CD4-positive, alpha-beta T cell (primary cell): Measurements from ENCODE around the gene CXXC5. TPM values are rescaled to one million over a fixed set of nuclear protein-coding genes. Genes with fewer than 3 reads are reported as not detected.

Experiments
- ATAC-seq: fragments of 200-7000 bp; cut with Tn5 transposase; one replicate; pipeline ENCODE4 v1.10.0; 2022; ENCODE audit warnings: mild to moderate bottlenecking; ENCODE audit not compliant: poor library complexity
- CTCF ChIA-PET: fragments of 350-600 bp; sonication (Branson Sonifier 250); formaldehyde crosslinking; loops from one replicate; lab custom pipeline; 2021; ENCODE audit warnings: antibody characterized with exemption, inconsistent platforms; lab: Charles Lee
- POLR2A ChIA-PET: fragments of 350-600 bp; sonication (Branson Sonifier 250); formaldehyde crosslinking; loops from one replicate; lab custom pipeline; 2021; ENCODE audit warnings: antibody characterized with exemption, inconsistent platforms; lab: Charles Lee
- DNase-seq, 14 experiments: peaks; one replicate each; pipeline ENCODE4 v3.0.0-alpha.2; 2013 to 2020; ENCODE audit warnings: mixed read lengths in 2 of 14
- H3K27ac ChIP-seq, 2 donors: one replicate each; pipeline versions ENCODE4 v1.5.1 to v1.7.0; 2013; ENCODE audit warnings: low read length in 2 of 2, low read depth in 1 of 2, mild to moderate bottlenecking in 1 of 2
- H3K27me3 ChIP-seq, 2 experiments: 1 replicate in 1 of 2; 2 replicates in 1 of 2; pipeline versions ENCODE4 v1.6.1 to v1.7.0; 2013; ENCODE audit warnings: low read length in 2 of 2, control low read depth in 1 of 2, mild to moderate bottlenecking in 1 of 2, moderate library complexity in 1 of 2; ENCODE audit not compliant: insufficient read depth in 2 of 2, control insufficient read depth in 1 of 2
- H3K36me3 ChIP-seq: one replicate; pipeline ENCODE4 v1.6.1; 2013; ENCODE audit warnings: low read length, control low read depth; ENCODE audit not compliant: insufficient read depth
- H3K4me1 ChIP-seq: one replicate; pipeline ENCODE4 v1.6.1; 2013; ENCODE audit warnings: low read length, control low read depth; ENCODE audit not compliant: insufficient read depth
- H3K4me3 ChIP-seq: one replicate; pipeline ENCODE4 v1.5.1; 2013; ENCODE audit warnings: mild to moderate bottlenecking, low read length, moderate library complexity
- H3K9me3 ChIP-seq, 2 experiments: 1 replicate in 1 of 2; 2 replicates in 1 of 2; pipeline versions ENCODE4 v1.6.1 to v1.7.0; 2013; ENCODE audit warnings: low read length in 2 of 2, mild to moderate bottlenecking in 2 of 2, control low read depth in 1 of 2, moderate library complexity in 1 of 2; ENCODE audit not compliant: control insufficient read depth in 1 of 2, insufficient read depth in 1 of 2
- H3K27ac Mint-ChIP-seq: one replicate; pipeline ENCODE4 v1.8.0; 2020; ENCODE audit warnings: mixed read lengths
- H3K27me3 Mint-ChIP-seq: one replicate; pipeline ENCODE4 v1.8.0; 2021; ENCODE audit warnings: mixed read lengths
- H3K36me3 Mint-ChIP-seq: one replicate; pipeline ENCODE4 v1.8.0; 2021; ENCODE audit warnings: low read depth, mixed read lengths
- H3K4me1 Mint-ChIP-seq: one replicate; pipeline ENCODE4 v1.8.0; 2021; ENCODE audit warnings: low read depth, mixed read lengths
- H3K4me3 Mint-ChIP-seq: one replicate; pipeline ENCODE4 v1.8.0; 2020; ENCODE audit warnings: mild to moderate bottlenecking, mixed read lengths
- H3K9me3 Mint-ChIP-seq: one replicate; pipeline ENCODE4 v1.8.0; 2020; ENCODE audit warnings: mixed read lengths
- intact Hi-C, 2 experiments: fragments of 100-400 bp; cut with DNase I in 1 of 2; cut with micrococcal nuclease in 1 of 2; formaldehyde crosslinking; loops; one replicate each; pipeline versions ENCODE4 v1.15.1 to v1.9.0; 2023 to 2025; cut with DNase I, micrococcal nuclease
- total RNA-seq, 174 experiments: library from RNA in 2 of 174; stranded (reverse) in 2 of 174; gene quantifications; one replicate each; pipeline ENCODE4 v1.2.3 and lab custom pipeline; 2021 to 2026
- TF ChIP-seq, protein P1 (sequence below): fragments of 200-600 bp; IDR thresholded peaks from one replicate; pipeline ENCODE4 v1.8.0; 2022; ENCODE audit warnings: antibody characterized with exemption, mild to moderate bottlenecking

Gene CXXC5
- total RNA-seq, 2 experiments from 2014 or later = 1.9 to 2.7 TPM

DNA sequence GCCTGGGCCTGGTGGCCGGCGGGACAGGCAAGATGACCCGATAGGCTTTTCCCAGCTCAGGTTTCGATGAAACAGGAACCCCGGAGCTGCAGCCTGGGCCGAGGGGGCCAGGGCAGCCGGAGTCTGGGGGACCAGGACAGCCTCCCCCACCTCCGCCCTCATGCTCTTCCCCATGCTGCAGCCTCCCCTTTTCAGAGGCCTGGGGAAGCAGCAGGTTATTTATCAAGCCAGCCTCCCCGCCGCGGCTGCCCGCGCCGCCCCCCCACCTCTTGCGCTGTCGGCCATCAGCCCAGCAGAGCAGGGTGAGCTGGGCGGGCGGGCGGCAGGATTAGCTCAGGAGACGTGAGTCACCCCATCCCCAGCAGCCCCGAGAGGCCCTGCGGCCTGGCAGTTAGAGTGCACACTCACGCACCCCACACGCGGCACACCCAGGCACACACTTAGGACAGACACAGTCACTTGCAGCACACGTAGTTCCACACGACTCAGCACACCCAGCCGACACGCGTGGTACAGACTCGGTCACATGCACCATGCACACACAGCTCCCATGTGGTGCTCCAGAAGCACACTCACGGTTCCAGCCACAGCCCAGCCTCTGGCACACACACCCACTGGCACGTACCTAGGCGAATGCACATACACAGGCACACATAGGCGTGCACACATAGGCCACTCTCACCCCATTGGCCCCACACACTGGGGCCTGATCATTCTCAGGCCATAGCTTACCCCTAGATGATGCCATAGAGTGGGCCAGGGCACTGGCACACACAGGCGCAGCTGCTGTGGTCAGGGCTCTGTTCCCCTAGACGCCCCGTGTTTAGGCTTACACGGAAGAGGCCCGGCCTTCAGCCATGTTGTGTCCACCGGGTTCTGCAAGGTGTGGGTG is 13.0 kb downstream of the CXXC5 start:
- no peaks in the 10 kb centered on the region for H3K27me3 ChIP-seq
- intact Hi-C loops = no loop called here
- Mint-ChIP-seq H3K4me3 (no peak overlapping the region), H3K27me3 (peaks cover 4% of the 10 kb centered on the region), H3K36me3 (no peaks in the 10 kb centered on the region), H3K27ac (no peak overlapping the region), H3K4me1 (peaks cover 5% of the 10 kb centered on the region), H3K9me3 (no peaks in the 10 kb centered on the region)
- TF ChIP-seq, protein P1, sequence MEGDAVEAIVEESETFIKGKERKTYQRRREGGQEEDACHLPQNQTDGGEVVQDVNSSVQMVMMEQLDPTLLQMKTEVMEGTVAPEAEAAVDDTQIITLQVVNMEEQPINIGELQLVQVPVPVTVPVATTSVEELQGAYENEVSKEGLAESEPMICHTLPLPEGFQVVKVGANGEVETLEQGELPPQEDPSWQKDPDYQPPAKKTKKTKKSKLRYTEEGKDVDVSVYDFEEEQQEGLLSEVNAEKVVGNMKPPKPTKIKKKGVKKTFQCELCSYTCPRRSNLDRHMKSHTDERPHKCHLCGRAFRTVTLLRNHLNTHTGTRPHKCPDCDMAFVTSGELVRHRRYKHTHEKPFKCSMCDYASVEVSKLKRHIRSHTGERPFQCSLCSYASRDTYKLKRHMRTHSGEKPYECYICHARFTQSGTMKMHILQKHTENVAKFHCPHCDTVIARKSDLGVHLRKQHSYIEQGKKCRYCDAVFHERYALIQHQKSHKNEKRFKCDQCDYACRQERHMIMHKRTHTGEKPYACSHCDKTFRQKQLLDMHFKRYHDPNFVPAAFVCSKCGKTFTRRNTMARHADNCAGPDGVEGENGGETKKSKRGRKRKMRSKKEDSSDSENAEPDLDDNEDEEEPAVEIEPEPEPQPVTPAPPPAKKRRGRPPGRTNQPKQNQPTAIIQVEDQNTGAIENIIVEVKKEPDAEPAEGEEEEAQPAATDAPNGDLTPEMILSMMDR = no peak
- no peak overlapping the region for H3K4me3 ChIP-seq
- CTCF ChIA-PET = no interaction called here
- ATAC-seq (peak; percentile 22), DNase-seq (peak in 3 of 14 experiments; percentile 26 to 79 (median 72))
- H3K9me3 ChIP-seq = no peaks in the 10 kb centered on the region
- POLR2A ChIA-PET = interaction anchor here (2.9 kb wide), 1 partner anchor 9 kb away, joined by 8 read pairs; no protein-coding TSS in a partner anchor
- H3K4me1 ChIP-seq = peaks cover 17% of the 10 kb centered on the region
- no peaks in the 10 kb centered on the region for H3K36me3 ChIP-seq
- no peak overlapping the region for H3K27ac ChIP-seq

DNA sequence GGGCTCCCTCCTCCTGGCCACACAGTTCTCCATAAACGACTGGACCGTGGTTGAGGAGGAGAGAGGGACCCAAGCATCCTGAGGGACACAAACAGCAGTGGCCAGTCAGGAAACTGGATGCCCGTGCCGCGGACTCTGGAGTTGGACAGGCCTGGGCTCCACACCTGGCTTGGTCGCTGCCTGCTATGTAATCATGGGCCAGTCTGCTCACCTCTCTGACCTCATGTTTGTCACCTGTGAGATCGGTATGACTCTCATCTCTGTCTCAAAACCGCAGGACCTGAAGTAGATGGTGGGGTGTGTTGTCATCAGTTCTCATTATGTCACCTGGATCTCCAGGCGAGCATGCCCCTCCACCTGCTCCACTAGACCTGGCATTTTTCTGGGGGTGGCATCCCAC is 14.5 kb downstream of the CXXC5 start:
- CTCF ChIA-PET = no interaction called here
- H3K27ac ChIP-seq = no peak overlapping the region

DNA sequence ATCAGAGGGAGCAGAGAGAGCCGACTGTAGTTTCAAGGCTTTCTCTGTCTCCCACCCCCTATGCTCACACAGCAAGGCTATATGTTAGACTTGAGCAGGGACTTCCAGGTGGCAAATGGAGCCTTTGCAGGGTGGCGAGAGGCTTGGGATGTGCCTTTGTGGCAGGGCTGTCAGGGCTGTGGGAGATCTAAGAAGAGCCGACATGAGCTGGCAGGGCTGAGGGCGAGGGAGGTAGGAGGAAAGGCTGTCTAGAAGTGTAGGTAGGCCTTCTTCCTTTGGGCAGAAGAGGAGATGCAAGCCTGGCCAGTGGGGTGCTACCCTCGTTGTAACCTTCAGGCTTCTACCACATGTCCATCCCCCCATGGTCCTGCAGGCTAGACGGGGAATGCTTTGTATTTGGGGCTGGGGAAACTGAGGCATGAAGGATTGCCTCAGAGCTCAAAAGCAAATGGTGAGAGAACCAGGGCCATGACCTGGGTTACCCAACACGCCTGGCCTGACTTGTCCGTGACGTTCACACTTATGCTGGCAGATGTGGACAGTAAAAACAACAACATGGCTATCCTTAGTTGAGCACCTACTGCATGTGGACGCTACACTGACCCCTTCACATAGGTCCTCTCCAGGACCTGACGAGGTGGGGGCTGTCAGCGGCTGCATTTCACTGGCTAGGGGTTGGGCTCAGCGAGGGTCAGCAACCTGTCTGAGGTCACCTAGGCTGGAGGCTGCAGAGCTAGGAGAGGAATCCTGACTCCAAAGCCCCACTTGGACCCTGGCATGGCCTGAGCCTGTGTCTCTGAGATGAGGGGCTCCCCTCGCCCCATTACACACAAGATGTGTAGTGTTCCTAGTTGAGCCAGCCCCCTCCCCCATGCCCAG is 15.3 kb downstream of the CXXC5 start:
- Mint-ChIP-seq H3K27ac (no peak overlapping the region), H3K4me3 (no peak overlapping the region), H3K27me3 (no peaks in the 10 kb centered on the region), H3K4me1 (peaks cover 20% of the 10 kb centered on the region), H3K36me3 (no peaks in the 10 kb centered on the region), H3K9me3 (no peaks in the 10 kb centered on the region)
- ChIA-PET CTCF (no interaction called here), POLR2A (no interaction called here)
- peaks cover 36% of the 10 kb centered on the region for H3K4me1 ChIP-seq
- ATAC-seq (no peak), DNase-seq (no peak)
- no peak overlapping the region for H3K27ac ChIP-seq
- TF ChIP-seq, protein P1 = no peak
- intact Hi-C loops = no loop called here
- H3K36me3 ChIP-seq = no peaks in the 10 kb centered on the region
- H3K27me3 ChIP-seq = no peaks in the 10 kb centered on the region
- no peak overlapping the region for H3K4me3 ChIP-seq
- H3K9me3 ChIP-seq = no peaks in the 10 kb centered on the region

More for the DNA sequence above, 14.5 kb downstream of the CXXC5 start:
- Mint-ChIP-seq H3K4me3 (no peak overlapping the region), H3K4me1 (peaks cover 19% of the 10 kb centered on the region), H3K27me3 (no peaks in the 10 kb centered on the region), H3K27ac (no peak overlapping the region), H3K9me3 (no peaks in the 10 kb centered on the region), H3K36me3 (no peaks in the 10 kb centered on the region)
- POLR2A ChIA-PET = no interaction called here
- TF ChIP-seq, protein P1 = no peak
- Histone ChIP-seq H3K9me3 (no peaks in the 10 kb centered on the region), H3K4me1 (peaks cover 30% of the 10 kb centered on the region), H3K27me3 (no peaks in the 10 kb centered on the region), H3K36me3 (no peaks in the 10 kb centered on the region), H3K4me3 (no peak overlapping the region)
- DNase-seq (no peak), ATAC-seq (no peak)
- intact Hi-C loops = no loop called here
